Islet precursor cell (in vitro differentiated cells): ENCODE measurements around the gene TBC1D2B.
"Not testable (repeated sequence)": the region's sequence is repeated elsewhere in the genome, so short reads cannot be mapped to it uniquely, and the experiment has no call there.

ENCODE experiments used
- DNase-seq: peaks from one replicate; pipeline ENCODE4 v3.0.0-alpha.2; 2018

TBC1D2B gene

GRCh38 chr15:77999486-77999885, 78.0 kb downstream of the TBC1D2B start:
- no peak for DNase-seq

GRCh38 chr15:77998592-77998991, 78.9 kb downstream of the TBC1D2B start:
- peak; percentile 42 for DNase-seq

- peak; percentile 35 for DNase-seq
These were observed 79.6 kb downstream of the TBC1D2B start for GRCh38 chr15:77997761-77998554.

- not testable (repeated sequence) for DNase-seq
These were observed 80.3 kb downstream of the TBC1D2B start for GRCh38 chr15:77997221-77997620.

- peak; percentile 48 for DNase-seq
These were observed 80.8 kb downstream of the TBC1D2B start for GRCh38 chr15:77996713-77997171.

GRCh38 chr15:77996226-77996625, 81.3 kb downstream of the TBC1D2B start:
- not testable (repeated sequence) for DNase-seq

- not testable (repeated sequence) for DNase-seq
These were observed 82.0 kb downstream of the TBC1D2B start for GRCh38 chr15:77995537-77995918.

GRCh38 chr15:77994893-77995536, 82.5 kb downstream of the TBC1D2B start:
- DNase-seq: not testable (repeated sequence)

GRCh38 chr15:77993970-77994693, 83.4 kb downstream of the TBC1D2B start:
- peak; percentile 97 for DNase-seq

- no peak for DNase-seq
These were observed 84.1 kb downstream of the TBC1D2B start for GRCh38 chr15:77993374-77993911.

- no peak for DNase-seq
These were observed 84.9 kb downstream of the TBC1D2B start for GRCh38 chr15:77992356-77993222.

- DNase-seq: not testable (repeated sequence)
These were observed 85.8 kb downstream of the TBC1D2B start for GRCh38 chr15:77991658-77992201.

- no peak for DNase-seq
These were observed 86.5 kb downstream of the TBC1D2B start for GRCh38 chr15:77991029-77991406.

- DNase-seq: no peak
These were observed 88.0 kb downstream of the TBC1D2B start for GRCh38 chr15:77989296-77990143.

GRCh38 chr15:77988347-77989295, 88.9 kb downstream of the TBC1D2B start:
- DNase-seq: peak; percentile 52

GRCh38 chr15:77987765-77988136, 89.8 kb downstream of the TBC1D2B start:
- DNase-seq: not testable (repeated sequence)

GRCh38 chr15:77986891-77987764, 90.4 kb downstream of the TBC1D2B start:
- peak; percentile 61 for DNase-seq

GRCh38 chr15:77985931-77986480, 91.5 kb downstream of the TBC1D2B start:
- DNase-seq: no peak
